WTC11 (cell line): Measurements from ENCODE around the gene TASP1. TPM values are rescaled to one million over a fixed set of nuclear protein-coding genes. Genes with fewer than 3 reads are reported as not detected.

ENCODE experiments used
- ATAC-seq: fragments of 200-7000 bp; cut with Tn5 transposase; 2 replicates; pipeline ENCODE4 v1.10.0; 2021; ENCODE audit warnings: mild to moderate bottlenecking, moderate library complexity
- CTCF ChIA-PET: fragments of 300-600 bp; sonication (Branson Sonifier 250); formaldehyde crosslinking; loops from one replicate; lab custom pipeline; 2021; ENCODE audit warnings: antibody characterized with exemption; lab: Charles Lee
- POLR2A ChIA-PET: fragments of 350-600 bp; sonication (Branson Sonifier 250); formaldehyde crosslinking; loops from one replicate; lab custom pipeline; 2021; ENCODE audit warnings: antibody characterized with exemption; lab: Charles Lee
- DNase-seq: peaks from one replicate; pipeline ENCODE4 v3.0.0; 2021; ENCODE audit warnings: low spot score
- H3K27ac Mint-ChIP-seq: 2 replicates; pipeline ENCODE4 v1.8.0; 2021; ENCODE audit warnings: mixed read lengths
- H3K27me3 Mint-ChIP-seq: 2 replicates; pipeline ENCODE4 v1.8.0; 2021; ENCODE audit warnings: low read depth, mild to moderate bottlenecking, moderate library complexity, mixed read lengths
- H3K36me3 Mint-ChIP-seq: 2 replicates; pipeline ENCODE4 v1.8.0; 2021; ENCODE audit warnings: mixed read lengths
- H3K4me1 Mint-ChIP-seq: 2 replicates; pipeline ENCODE4 v1.8.0; 2022; ENCODE audit warnings: mixed read lengths
- H3K4me3 Mint-ChIP-seq: 2 replicates; pipeline ENCODE4 v1.8.0; 2021; ENCODE audit warnings: mild to moderate bottlenecking, moderate library complexity, mixed read lengths
- H3K9me3 Mint-ChIP-seq: 2 replicates; pipeline ENCODE4 v1.8.0; 2021; ENCODE audit warnings: mixed read lengths
- ATF3 ChIP-seq: sonication (generic); formaldehyde crosslinking; conservative IDR thresholded peaks from 2 replicates; pipeline ENCODE4 v1.8.1; 2022; ENCODE audit warnings: mild to moderate bottlenecking, missing genetic modification reagents
- E2F4 ChIP-seq: sonication (generic); formaldehyde crosslinking; IDR thresholded peaks from 2 replicates; pipeline ENCODE4 v1.8.1; 2022; ENCODE audit warnings: low read depth, mild to moderate bottlenecking, moderate library complexity, missing genetic modification reagents, borderline replicate concordance
- ESRRA ChIP-seq: sonication (generic); formaldehyde crosslinking; IDR thresholded peaks from 2 replicates; pipeline ENCODE4 v1.8.1; 2022; ENCODE audit warnings: mild to moderate bottlenecking, missing genetic modification reagents, borderline replicate concordance
- MYBL2 ChIP-seq: sonication (generic); formaldehyde crosslinking; IDR thresholded peaks from 2 replicates; pipeline ENCODE4 v1.8.1; 2023; ENCODE audit warnings: mild to moderate bottlenecking, moderate library complexity, missing genetic modification reagents
- NFATC4 ChIP-seq: fragments of 250-450 bp; sonication (Bioruptor Pico); IDR thresholded peaks from 2 replicates; pipeline ENCODE4 v1.9.0; 2021; ENCODE audit warnings: mild to moderate bottlenecking
- NR2C2 ChIP-seq: sonication (generic); formaldehyde crosslinking; IDR thresholded peaks from 2 replicates; pipeline ENCODE4 v1.8.0; 2022; ENCODE audit warnings: mild to moderate bottlenecking, missing genetic modification reagents
- PREB ChIP-seq: sonication (generic); formaldehyde crosslinking; IDR thresholded peaks from 2 replicates; pipeline ENCODE4 v1.8.1; 2022; ENCODE audit warnings: mild to moderate bottlenecking, missing genetic modification reagents, moderate library complexity, borderline replicate concordance
- PRRX2 ChIP-seq: fragments of 250-450 bp; sonication (Bioruptor Pico); IDR thresholded peaks from 2 replicates; pipeline ENCODE4 v1.8.0; 2021; ENCODE audit warnings: mild to moderate bottlenecking
- STAT6 ChIP-seq: sonication (generic); formaldehyde crosslinking; conservative IDR thresholded peaks from 2 replicates; pipeline ENCODE4 v1.8.1; 2023; ENCODE audit warnings: mild to moderate bottlenecking, low read depth, missing genetic modification reagents, moderate library complexity
- TCF7 ChIP-seq: sonication (generic); formaldehyde crosslinking; IDR thresholded peaks from 2 replicates; pipeline ENCODE4 v1.8.0; 2022; ENCODE audit warnings: mild to moderate bottlenecking, low read depth, missing genetic modification reagents, moderate library complexity
- TEAD4 ChIP-seq: sonication (generic); formaldehyde crosslinking; IDR thresholded peaks from 2 replicates; pipeline ENCODE4 v1.8.0; 2022; ENCODE audit warnings: mild to moderate bottlenecking, missing genetic modification reagents
- TP53 ChIP-seq: sonication (generic); formaldehyde crosslinking; IDR thresholded peaks from 2 replicates; pipeline ENCODE4 v1.8.1; 2023; ENCODE audit warnings: mild to moderate bottlenecking, missing genetic modification reagents
- USF2 ChIP-seq: sonication (generic); formaldehyde crosslinking; IDR thresholded peaks from 2 replicates; pipeline ENCODE4 v1.8.1; 2023; ENCODE audit warnings: mild to moderate bottlenecking, missing genetic modification reagents, moderate library complexity
- ZBTB21 ChIP-seq: sonication (generic); formaldehyde crosslinking; IDR thresholded peaks from 2 replicates; pipeline ENCODE4 v1.8.1; 2023; ENCODE audit warnings: mild to moderate bottlenecking, missing genetic modification reagents, borderline replicate concordance
- ZNF138 ChIP-seq: sonication (generic); formaldehyde crosslinking; conservative IDR thresholded peaks from 2 replicates; pipeline ENCODE4 v1.8.1; 2022; ENCODE audit warnings: mild to moderate bottlenecking, moderate library complexity, missing genetic modification reagents
- ZNF263 ChIP-seq: sonication (generic); formaldehyde crosslinking; IDR thresholded peaks from 2 replicates; pipeline ENCODE4 v1.8.1; 2022; ENCODE audit warnings: low read depth, mild to moderate bottlenecking, moderate library complexity, missing genetic modification reagents
- ZNF317 ChIP-seq: sonication (generic); formaldehyde crosslinking; IDR thresholded peaks from 2 replicates; pipeline ENCODE4 v1.8.1; 2023; ENCODE audit warnings: low read depth, mild to moderate bottlenecking, moderate library complexity, missing genetic modification reagents, borderline replicate concordance
- ZNF423 ChIP-seq: fragments of 250-450 bp; sonication (Bioruptor Pico); IDR thresholded peaks from 2 replicates; pipeline ENCODE4 v2.1.2; 2022; ENCODE audit warnings: mild to moderate bottlenecking, moderate library complexity
- ZNF532 ChIP-seq: fragments of 250-450 bp; sonication (Bioruptor Pico); IDR thresholded peaks from 2 replicates; pipeline ENCODE4 v1.9.0; 2021; ENCODE audit warnings: mild to moderate bottlenecking, borderline replicate concordance
- total RNA-seq: library from RNA; stranded (reverse); gene quantifications from 3 replicates; pipeline ENCODE4 v1.2.3, GENCODE V29; 2021
- TF ChIP-seq, protein P1 (sequence below): fragments of 250-450 bp; sonication (Bioruptor Pico); IDR thresholded peaks from 2 replicates; pipeline ENCODE4 v1.8.0; 2021; ENCODE audit warnings: mild to moderate bottlenecking

The TASP1 gene
- total RNA-seq, 1 experiment from 2014 or later: 12.4 TPM

- CTCF ChIA-PET: no interaction called here
- no peak overlapping the region for H3K4me3 Mint-ChIP-seq
- no peaks in the 10 kb centered on the region for H3K4me1 Mint-ChIP-seq
- TF ChIP-seq ZBTB21: no peak
- no peak for TF ChIP-seq PREB (CRISPR knock-in tag)
- no peak for TF ChIP-seq ZNF532 (CRISPR knock-in tag)
- no peak for TF ChIP-seq ZNF317
- TF ChIP-seq, protein P1, sequence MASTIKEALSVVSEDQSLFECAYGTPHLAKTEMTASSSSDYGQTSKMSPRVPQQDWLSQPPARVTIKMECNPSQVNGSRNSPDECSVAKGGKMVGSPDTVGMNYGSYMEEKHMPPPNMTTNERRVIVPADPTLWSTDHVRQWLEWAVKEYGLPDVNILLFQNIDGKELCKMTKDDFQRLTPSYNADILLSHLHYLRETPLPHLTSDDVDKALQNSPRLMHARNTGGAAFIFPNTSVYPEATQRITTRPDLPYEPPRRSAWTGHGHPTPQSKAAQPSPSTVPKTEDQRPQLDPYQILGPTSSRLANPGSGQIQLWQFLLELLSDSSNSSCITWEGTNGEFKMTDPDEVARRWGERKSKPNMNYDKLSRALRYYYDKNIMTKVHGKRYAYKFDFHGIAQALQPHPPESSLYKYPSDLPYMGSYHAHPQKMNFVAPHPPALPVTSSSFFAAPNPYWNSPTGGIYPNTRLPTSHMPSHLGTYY (CRISPR knock-in tag): no peak
- no peak for TF ChIP-seq ZNF423 (CRISPR knock-in tag)
- no peak for TF ChIP-seq NFATC4 (CRISPR knock-in tag)
- no peak for TF ChIP-seq PRRX2 (CRISPR knock-in tag)
- no peak for TF ChIP-seq E2F4 (CRISPR knock-in tag)
- TF ChIP-seq NR2C2 (CRISPR knock-in tag): no peak
- no peak for DNase-seq
- no peak for ATAC-seq
- POLR2A ChIA-PET: no interaction called here
- peaks cover 8% of the 10 kb centered on the region for H3K9me3 Mint-ChIP-seq
- no peaks in the 10 kb centered on the region for H3K27me3 Mint-ChIP-seq
- H3K27ac Mint-ChIP-seq: no peak overlapping the region
- no peaks in the 10 kb centered on the region for H3K36me3 Mint-ChIP-seq
Measured at GRCh38 chr20:13676682-13677081, 38.0 kb upstream of the TASP1 start.

DNA sequence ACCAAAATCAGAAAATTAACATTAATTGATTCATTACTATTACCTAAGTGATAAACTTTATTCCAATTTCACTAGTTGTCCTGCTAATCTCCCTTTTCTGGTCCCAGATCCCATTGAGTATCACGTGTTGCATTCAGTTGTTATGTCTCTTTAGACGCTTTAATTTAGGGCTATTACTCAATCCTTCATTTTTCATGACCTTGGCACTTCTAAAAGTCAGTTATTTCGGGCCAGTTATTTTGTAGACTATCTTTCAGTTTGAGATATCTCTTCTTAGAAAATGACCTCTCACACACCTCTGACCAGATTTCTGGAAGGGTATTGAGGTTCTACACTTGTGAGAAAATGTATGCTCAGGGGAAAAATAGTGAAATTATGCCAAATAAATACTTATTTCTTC lies 34.0 kb upstream of the TASP1 start:
- POLR2A ChIA-PET: no interaction called here
- Mint-ChIP-seq H3K36me3 (no peaks in the 10 kb centered on the region), H3K4me1 (peaks cover 10% of the 10 kb centered on the region), H3K27me3 (no peaks in the 10 kb centered on the region), H3K4me3 (no peak overlapping the region), H3K9me3 (peaks cover 4% of the 10 kb centered on the region; the same call in 1 of the 2 replicates), H3K27ac (no peak overlapping the region)
- ATAC-seq (no peak), DNase-seq (no peak)
- CTCF ChIA-PET: no interaction called here
- TF ChIP-seq ZNF263 (no peak), ESRRA (CRISPR knock-in tag) (no peak), TP53 (CRISPR knock-in tag) (no peak)

GRCh38 chr20:13671916-13672378 lies 33.2 kb upstream of the TASP1 start:
- Mint-ChIP-seq H3K9me3 (peaks cover 4% of the 10 kb centered on the region; the same call in 1 of the 2 replicates), H3K27ac (no peak overlapping the region), H3K27me3 (no peaks in the 10 kb centered on the region), H3K4me1 (peaks cover 10% of the 10 kb centered on the region), H3K36me3 (no peaks in the 10 kb centered on the region), H3K4me3 (no peak overlapping the region)
- ChIA-PET POLR2A (no interaction called here), CTCF (interaction anchor here (0.7 kb wide), 1 partner anchor 210 kb away, joined by 5 read pairs; no protein-coding TSS in a partner anchor)
- DNase-seq (no peak), ATAC-seq (no peak)
- TF ChIP-seq ZNF138 (CRISPR knock-in tag) (no peak), USF2 (CRISPR knock-in tag) (no peak), TCF7 (no peak), STAT6 (no peak), ATF3 (no peak), TEAD4 (CRISPR knock-in tag) (no peak), MYBL2 (no peak)
